ENCODE data around the gene PPP1R12C.
"Not testable (repeated sequence)": the region's sequence is repeated elsewhere in the genome, so short reads cannot be mapped to it uniquely, and the experiment has no call there.

Gene PPP1R12C

DNA sequence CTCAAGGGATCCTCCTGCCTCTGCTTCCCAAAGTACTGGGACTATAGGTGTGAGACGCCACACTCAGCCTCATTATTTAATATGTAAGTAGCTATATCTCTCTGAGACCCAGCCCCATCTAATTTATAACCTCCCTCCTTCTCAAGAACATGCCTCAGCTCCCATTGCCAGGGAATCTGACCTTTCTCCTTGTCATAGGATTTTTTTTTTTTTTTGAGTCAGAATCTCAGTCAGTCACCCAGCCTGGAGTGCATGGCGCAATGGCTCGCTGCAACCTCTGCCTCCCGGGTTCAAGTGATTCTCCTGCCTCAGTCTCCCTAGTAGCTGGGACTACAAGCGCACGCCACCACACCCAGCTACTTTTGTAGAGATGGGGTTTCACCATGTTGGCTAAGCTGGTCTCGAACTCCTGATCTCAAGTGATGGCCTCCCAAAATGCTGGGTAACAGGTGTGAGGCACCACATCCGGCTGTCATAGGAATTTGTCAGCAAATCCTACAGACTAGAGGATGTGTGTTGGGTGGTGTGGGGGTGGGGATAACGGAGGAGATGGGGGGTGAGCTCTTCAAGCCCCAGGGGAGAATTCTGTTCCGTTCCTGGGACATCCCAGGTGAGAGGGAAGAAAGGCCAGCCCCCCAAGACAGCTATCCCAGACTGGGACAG, 46.8 kb downstream of the PPP1R12C start:
- DNase-seq, result no peak

DNA sequence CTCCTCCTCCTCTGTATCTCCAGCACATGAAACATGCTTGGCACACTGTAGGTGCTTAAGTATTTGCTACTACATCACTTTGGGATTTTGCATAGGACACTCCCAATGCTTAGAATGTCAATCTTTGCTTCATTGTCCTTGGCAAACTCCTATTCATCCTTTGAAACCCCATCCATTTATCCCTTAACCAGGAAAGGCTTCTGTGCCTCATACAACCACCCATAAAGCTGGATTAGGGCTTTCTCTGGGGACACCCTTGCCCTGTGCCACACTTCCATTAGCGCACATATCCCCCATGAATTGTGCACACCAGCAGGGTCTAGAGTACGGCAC, 47.6 kb downstream of the PPP1R12C start:
- no peak for DNase-seq

DNA sequence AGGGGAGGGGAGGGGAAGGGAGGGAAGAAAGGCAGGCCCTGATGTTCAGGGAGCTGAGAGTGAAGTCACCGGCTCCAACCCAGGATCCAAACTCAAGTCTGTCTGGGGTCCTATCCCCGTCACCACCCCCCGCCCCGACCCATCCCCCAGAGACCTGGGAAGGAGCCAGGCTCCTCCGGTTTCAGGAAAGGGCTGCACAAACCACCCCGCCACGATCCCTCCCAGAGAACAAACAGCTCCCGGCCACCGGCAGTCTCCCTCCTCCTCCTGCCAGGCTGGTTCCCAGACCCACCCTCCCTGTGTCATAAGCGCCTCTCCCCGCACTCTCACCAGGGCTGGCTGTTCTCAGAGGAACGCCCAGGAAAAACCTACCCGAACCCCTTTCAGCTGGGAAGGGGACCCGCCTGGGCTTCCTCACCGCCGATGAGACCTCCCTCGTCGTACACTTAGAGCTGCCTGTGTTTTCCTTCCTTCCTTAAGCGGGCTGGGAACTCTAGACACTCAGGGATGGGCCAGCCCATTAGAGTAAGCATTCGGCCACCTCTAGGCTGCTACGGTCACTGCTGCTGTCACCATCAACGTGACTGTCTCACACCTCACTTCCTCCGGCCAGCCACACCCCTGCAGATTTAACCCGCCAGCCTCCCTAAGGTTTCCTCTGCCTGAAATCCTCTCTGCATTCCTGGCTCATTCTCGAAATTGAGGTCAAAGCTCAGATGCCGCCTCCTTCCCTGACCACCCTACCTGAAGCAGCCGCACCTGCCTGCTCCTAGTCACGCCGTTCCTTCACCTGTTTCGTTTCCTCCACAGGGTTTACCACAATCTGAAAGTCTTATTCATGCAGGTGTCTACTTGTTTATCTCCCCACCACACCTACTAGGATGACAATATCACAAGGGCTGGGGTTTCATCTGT, 48.2 kb downstream of the PPP1R12C start:
- no peak for DNase-seq

DNA sequence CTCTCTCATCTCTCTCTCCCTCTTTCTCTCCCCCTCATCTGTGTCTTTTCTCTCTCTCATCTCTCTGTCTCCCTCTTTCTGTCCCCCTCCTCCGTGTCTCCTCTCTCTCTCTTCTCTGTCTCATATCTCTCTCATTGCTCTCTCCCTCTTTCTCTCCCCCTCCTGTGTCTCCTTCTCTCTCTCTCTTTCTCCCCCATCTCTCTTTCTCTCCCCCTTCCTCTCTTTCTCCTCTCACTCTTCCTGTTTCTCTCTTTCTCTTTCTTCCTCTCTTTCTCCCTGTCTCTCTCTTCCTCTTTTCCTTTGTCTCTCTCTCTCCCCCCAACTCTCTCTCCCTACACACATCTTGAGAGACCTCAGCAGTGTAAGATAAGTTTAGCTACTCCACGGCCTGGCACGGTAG, 49.6 kb downstream of the PPP1R12C start:
- no peak for DNase-seq

DNA sequence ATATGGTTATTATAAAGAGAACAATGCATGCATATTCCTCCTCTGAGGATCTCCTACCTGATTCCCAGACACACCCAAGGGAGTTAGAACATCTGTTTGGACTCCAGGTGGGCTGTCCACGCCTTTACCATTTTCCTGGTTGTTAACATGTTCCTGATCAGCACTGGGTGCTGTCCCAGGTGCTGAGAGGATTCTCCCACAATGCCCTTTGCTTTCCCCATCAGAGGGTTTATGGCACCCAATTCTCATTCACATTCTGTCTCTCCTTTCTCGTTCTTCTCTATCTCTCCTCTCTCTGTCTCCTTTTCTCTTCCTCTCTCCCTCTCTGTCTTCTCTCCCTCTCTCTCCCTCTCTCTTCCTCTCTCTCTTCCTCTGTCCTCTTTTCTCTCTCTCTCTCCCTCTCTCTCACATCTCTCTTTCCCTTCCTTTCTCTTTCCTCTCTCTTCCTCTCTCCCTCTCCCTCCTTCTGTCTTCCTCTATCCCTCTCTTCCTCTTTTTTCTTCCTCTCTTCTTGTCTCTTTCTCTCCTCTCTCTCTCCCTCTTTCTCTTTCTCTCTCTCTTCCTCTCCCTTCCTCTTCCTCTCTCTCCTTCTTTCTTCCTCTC, 51.2 kb downstream of the PPP1R12C start:
- no peak for DNase-seq

DNA sequence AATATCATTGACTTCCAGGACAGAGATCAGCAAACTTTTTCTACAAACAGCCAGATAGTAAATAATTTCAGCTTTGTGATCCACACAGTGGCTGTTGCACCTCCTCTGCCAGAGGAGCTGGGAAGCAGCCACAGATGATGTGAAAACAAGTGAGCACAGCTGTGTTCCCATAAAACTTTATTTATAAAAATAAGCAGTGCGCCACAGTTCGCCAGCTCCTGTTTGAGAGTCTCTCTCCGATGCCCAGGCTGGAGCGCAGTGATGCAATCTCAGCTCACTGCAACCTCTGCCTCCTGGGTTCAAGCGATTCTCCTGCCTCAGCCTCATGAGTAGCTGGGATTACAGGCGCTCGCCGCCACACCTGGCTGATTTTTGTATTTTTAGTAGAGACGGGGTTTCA, 51.9 kb downstream of the PPP1R12C start:
- DNase-seq, result not testable (repeated sequence)

DNA sequence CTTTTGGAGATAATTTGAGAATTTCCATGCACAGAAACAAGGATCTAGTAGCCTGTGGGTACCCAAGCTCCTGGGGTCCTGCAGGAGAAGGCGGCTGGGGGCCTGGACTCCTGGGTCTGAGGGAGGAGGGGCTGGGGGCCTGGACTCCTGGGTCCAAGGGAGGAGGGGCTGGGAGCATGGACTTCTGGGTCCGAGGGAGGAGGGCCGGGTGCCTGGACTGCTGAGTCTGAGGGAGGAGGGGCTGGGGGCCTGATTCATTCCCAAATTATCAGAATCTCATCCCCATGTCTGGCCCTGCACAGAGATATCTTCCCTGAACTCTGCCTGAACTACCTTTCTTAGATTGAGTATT, 54.0 kb downstream of the PPP1R12C start:
- no peak for DNase-seq

DNA sequence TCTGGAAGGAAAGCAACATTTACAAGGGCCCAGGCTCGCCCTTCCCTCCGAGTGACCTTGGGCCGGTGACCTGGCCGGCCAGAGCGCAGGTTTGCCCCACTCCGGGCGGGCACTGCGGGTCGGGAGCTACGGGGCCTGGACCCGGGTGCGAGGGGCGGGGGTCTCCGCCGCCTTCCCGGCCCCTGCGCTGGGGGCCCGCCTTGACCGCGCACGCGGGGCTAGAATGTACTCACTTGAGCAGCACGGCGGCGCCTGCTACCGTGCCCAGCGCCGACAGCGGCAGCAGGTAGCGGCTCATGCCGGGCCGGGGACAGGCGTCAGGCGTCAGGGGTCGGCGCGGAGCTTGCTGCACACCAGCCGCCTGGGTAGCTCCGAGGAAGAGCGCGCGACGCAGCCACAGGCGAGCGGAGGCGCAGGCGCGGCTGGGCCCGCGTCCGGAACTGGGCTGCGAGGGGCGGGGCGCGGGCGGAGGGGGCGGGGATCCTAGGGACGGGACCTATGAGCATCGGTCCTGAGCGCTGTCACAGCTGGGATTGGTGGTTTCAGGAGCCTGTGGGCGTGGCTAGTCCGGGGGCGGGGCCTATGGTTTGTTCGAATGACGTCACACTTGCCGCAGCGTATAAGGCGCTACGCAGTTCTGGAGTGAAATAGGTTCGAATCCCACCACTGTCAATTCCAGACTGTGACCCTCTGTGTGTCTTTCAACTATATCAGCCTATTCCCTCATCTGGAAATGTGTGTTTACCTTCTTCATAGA, 54.5 kb downstream of the PPP1R12C start, which contains the start of gene RDH13:
TSS of gene RDH13 (minus strand) at position 414 of the 757 bp plus-strand sequence. CDS start at position 298, 116 bp downstream.
- peak; percentile 96 for DNase-seq

DNA sequence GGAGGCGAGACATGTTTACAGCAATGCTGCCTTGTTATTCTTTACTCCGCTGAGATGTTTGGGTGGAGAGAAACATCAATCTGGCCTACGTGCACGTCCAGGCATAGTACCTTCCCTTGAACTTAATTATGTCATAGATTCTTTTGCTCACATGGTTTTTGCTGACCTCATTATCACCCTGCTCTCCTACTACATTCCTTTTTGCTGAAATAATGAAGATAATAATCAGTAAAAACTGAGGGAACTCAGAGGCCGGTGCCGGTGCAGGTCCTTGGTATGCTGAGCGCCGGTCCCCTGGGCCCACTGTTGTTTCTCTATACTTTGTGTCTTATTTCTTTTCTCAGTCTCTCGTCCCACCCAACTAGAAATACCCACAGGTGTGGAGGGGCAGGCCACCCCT, 57.1 kb downstream of the PPP1R12C start:
- DNase-seq, result not testable (repeated sequence)

DNA sequence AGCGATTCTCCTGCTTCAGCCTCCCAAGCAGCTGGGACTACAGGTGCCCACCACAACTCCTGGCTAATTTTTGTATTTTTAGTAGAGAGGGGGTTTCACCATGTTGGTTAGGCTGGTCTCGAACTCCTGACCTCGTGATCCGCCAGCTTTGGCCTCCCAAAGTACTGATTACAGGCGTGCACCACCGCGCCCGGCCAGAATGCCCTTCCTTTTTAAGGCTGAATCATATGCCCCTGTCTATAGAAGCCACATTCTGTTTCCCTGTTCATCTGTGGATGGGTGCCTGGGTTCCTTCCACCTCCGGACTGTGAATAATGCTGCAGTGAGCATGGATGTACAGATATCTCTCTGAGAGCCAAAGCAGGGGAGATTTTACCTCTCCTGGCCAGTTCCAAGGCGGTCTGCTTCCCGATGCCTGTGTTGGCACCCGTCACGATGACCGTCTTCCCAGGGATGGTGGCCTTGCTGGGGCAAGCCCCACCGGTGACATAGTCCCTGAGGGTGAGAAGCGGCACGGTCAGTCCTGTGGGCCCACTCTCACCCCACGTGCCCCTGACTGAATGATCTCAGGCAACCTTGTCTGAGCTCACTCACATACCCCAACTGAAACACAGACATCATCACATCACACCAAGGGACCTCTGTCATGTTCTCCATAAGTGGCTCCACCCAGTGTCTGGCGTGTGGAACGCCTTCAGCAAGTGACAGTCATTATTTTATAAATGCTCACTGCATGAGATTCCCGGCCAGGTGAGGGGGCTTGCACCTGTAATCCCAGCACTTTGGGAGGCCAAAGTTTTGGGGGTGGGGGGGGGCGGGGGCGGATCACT, 58.4 kb downstream of the PPP1R12C start:
- DNase-seq, result no peak

DNA sequence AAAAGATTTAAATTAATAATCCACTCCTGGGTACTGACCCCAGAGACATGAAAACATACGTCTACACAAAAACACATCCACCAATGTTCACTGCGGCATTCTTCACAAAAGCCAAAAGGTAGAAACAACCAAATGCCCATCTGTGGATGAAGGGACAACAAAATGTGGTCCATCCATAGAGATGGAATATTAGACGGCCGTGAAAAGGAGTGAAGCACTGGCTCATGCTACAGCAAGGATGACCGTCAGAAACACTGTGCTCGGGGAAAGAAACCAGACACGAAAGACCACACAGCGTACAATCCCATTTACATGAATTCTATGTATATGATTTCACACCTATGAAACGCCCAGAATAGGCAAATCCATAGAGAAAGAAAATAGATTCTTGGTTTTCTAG, 60.6 kb downstream of the PPP1R12C start:
- DNase-seq, result no peak

DNA sequence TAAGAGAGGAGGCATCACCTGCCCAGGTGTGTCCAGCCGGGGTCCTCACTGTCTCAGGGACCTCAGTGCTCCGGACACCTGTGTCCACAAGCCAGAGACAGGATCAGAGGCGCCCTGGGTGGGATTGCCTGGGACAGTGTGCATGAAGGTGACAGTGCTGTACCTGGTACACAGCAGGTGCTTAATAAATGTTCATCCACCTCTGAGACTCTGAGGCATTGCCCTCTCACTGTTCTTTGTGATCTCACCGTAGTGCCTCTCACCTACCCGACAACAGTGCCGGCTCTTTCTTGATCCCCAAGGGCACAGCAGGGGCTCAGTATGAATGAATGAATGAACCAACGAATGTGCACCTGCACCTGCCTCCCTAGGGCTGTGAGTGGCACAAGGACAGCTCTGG, 63.7 kb downstream of the PPP1R12C start:
- DNase-seq, result no peak

DNA sequence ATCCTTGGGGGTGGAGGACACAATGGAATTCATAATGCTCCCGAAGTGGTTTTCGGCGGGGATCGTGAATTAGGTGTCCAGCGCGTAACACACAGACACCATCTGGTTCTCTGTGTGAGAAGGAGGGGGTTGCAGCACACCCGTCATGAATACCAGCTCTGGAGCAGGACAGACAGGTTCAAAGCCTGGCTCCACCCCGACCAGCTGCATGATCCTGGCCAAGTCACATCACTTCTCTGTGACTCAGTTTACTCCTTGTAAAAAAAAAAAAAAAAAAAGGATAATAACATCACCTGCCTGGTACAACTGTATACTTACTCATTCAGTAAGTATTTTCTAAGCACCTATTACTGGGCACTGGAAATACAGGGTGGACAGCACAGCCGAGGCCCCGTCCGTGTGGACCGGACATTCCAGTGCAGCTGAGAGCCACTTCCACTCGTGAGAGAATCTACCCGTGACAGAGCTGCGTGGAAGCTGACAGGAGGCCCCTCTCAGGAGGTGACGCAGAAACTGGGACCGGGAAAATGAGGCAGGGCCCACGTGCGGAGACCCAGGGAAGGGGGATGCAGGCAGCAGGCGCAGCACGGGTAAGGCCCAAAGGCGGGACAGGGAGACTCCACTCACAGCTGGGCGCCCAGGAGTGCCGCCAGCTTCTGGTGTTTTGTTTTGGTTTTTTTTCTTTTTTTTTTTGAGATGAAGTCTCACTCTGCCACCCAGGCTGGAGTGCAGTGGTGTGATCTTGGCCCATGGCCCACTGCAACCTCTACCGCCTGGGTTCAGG, 66.5 kb downstream of the PPP1R12C start:
- DNase-seq, result no peak

DNA sequence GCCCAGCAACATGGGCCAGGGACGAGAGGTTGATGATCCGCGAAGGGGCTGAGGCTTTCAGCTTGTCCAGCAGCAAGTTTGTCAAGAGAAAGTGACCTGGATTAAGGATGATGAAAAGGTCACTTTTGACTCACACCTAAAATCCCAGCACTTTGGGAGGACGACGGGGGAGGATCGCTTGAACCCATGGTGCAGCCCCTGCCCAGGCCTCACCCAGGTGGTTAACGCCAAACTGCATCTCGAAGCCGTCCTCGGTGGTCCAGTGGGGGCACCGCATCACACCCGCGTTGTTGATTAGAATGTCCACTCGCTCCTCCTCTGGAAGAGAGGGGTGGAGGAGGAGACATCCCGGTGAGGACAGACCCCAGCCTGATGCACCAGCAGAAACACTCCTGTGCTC, 69.0 kb downstream of the PPP1R12C start:
- no peak for DNase-seq

DNA sequence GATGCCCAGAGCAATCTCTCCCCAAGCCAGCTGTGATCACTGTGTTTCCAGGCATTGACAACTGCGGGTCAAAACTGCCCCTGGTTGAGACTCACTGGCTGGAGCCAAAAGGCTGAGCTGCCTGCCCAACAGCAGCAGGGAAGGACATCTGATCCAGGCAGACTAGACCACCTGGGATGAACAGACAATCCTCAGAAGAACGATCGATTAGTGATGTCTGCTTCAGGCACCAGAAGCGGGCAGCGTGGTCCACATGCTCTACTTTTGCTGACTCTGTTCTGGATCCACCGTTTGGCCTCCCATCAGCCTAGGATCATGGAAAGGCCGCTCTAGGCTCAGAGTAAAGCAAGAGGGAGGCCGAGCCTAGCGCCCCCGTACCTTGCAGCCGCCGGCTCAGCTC, 69.5 kb downstream of the PPP1R12C start:
- no peak for DNase-seq

DNA sequence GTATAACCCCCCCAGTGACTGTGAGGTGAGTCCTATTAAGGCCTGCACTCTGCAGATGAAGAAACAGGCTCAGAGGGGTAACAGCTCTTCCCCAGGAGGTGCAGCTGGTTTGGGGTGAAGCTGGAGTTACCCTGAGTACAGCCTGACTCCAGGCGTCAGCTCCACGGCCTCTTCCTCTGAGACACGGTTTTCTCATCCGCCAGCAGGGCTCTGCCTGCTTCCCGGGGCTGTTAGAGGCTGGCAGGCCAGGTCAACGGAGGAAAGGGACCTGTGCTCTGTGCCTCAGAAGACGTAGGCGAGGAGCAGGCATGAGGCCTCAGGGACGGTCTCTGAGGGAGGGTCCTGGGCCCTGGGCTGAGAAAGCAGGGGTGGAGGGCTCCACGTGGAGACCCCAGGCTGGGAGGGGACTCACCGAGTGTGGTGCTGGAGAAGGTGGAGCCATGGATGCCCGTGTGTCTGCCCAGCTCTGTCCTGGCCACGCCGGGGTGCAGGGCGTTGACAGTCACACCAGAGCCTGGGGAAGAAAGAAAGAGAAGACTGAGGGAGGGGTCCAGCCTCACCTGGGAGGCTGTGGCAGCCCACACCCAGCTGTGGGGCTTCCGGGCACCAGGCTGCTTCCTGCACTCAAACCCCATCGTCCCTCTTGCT, 70.3 kb downstream of the PPP1R12C start:
- DNase-seq, result no peak

DNA sequence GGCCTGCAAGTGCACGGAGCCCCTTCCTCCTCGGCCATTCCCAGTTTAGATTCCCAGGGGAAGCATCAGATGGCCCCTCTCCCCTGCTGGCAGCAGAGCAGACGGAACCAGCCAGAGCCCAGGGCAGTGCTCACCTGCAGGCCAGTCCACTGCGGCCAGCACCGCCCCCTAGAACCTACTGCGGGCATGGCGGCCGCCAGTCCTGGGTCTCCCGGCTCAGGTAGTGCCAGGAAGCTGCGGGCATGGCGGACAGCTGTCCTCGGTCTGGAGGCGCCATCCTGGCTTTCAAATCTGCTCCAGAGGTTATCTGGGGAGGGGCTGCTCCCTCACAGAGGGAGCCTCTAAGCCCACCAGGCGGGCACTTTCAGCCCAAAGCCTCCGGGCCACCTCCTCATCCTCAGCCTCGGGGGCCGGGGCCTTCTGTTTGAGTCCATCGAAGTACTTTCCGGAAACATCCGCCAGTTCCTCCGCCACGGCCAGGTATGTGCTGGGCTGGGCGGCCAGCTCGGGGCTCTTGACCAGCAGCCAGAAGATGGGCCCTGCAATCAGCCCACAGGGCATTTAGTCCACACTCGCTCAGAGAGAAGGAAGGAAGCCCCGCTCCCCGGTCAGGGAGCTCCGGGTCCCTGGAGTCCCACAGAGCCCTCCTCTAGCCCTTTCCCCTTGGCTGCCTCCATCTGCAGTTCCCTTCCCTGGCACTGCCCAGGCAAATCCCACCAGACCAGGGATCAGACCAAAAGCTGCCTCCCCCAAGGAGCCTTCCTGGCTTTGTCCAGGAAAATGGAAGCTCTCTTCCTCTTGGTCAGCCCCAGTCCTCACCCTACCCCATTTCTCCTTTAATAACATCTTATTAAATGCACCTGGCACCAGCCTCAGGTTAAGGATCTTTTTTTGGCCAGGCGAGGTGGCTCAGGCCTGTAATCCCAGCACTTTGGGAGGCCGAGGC, 72.4 kb downstream of the PPP1R12C start:
- DNase-seq, result no peak

DNA sequence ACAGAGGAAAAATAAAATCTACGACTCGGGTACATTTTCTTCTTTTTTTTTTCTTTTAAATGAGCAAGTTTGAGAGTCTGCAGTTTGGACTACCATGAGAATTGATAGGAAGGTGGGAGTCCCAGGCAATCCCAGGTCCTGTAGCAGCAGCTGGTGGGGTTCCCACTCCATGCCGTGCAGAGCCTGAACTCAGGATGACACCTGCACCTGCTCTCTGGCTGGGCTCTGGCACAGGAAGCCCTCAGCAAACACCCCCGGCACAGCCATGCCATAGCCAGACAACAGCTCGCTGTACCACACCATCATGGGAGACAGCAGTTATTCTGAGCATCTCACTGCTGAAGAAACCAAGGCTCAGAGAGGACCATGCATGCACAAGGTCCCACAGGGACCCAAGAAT, 73.2 kb downstream of the PPP1R12C start:
- DNase-seq, result no peak

DNA sequence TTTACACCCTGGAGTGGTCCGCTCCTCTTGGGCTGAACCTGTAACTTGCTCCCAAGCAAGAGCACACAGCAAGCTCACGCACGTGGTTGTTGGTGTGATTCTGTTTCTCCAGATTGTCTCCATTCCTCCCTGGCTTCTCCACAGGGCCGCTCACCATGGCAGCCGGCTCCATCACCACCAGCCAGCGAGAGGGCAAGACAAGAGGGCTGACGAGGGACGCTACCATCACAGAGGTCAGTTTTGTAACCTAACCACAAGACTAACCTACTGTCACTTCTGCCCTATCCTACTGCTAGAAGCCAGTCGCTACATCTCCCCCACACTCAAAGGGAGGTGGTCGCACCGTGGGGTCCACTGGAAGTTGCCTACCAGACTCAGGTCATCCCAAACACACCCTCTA, 74.7 kb downstream of the PPP1R12C start:
- DNase-seq, result no peak

DNA sequence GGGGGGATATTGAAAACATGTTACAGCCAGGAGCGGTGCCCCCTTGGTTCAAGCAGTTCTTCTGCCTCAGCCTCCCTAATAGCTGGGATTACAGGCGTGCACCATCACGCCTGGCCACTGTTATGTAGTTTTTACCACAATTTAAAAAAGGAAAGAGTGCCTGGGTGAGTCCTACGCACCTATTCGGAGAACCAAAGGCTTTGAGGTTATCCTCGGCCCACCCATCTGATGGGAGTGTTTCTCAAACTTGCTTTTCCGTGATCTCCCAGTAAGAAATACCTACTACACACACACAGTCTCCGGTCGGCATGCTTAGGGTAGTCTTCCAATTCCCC, 75.1 kb downstream of the PPP1R12C start:
- DNase-seq, result no peak
